OCI-LY3 (cell line): ENCODE results near the gene PTPRM.

Experiments used
- H2AFZ ChIP-seq: fragments of 200-600, 300-600 bp; shearing (Covaris generic); 2 replicates; pipeline ENCODE4 v1.6.0; 2014; ENCODE audit warnings: antibody characterized with exemption, low read depth, low read length
- H3K27ac ChIP-seq: fragments of 200-600, 300-600 bp; sonication (generic); 2 replicates; pipeline ENCODE4 v1.5.1; 2014; ENCODE audit warnings: mild to moderate bottlenecking, low read length, moderate library complexity, mixed read lengths
- H3K27me3 ChIP-seq: fragments of 200-600, 300-600 bp; sonication (generic); 2 replicates; pipeline ENCODE4 v1.6.1; 2014; ENCODE audit warnings: low read depth, low read length, mixed read lengths
- H3K36me3 ChIP-seq: fragments of 200-600, 300-600 bp; sonication (generic); replicated peaks from 2 replicates; pipeline ENCODE3; 2014; ENCODE audit warnings: low read depth, low read length, mixed read lengths
- H3K4me1 ChIP-seq: fragments of 300-600, 200-600 bp; sonication (generic); 2 replicates; pipeline ENCODE4 v1.6.1; 2014; ENCODE audit warnings: low read length, mixed read lengths
- H3K4me2 ChIP-seq: fragments of 200-600, 300-600 bp; sonication (generic); 2 replicates; pipeline ENCODE4 v1.6.1; 2014; ENCODE audit warnings: low read length, mixed read lengths
- H3K4me3 ChIP-seq: fragments of 300-600, 200-600 bp; sonication (generic); 2 replicates; pipeline ENCODE4 v1.5.1; 2014; ENCODE audit warnings: antibody characterized with exemption, mild to moderate bottlenecking, low read length, moderate library complexity
- H3K79me2 ChIP-seq: fragments of 300-600, 200-600 bp; shearing (Covaris generic); 2 replicates; pipeline ENCODE4 v1.6.1; 2014; ENCODE audit warnings: mild to moderate bottlenecking, low read length, mixed read lengths
- H3K9ac ChIP-seq: fragments of 300-600, 200-600 bp; shearing (Covaris generic); 2 replicates; pipeline ENCODE4 v1.6.0; 2014; ENCODE audit warnings: mild to moderate bottlenecking, low read length, moderate library complexity
- H3K9me3 ChIP-seq: fragments of 200-600, 300-600 bp; shearing (Covaris generic); 2 replicates; pipeline ENCODE4 v1.6.1; 2014; ENCODE audit warnings: low read length, mixed read lengths; ENCODE audit not compliant: insufficient read depth
- H4K20me1 ChIP-seq: fragments of 200-600, 300-600 bp; sonication (generic); 2 replicates; pipeline ENCODE4 v1.6.1; 2016; ENCODE audit warnings: low read length, mixed read lengths; ENCODE audit not compliant: insufficient read depth
- CTCF ChIP-seq: fragments of 200-600, 300-600 bp; sonication (generic); IDR thresholded peaks from 2 replicates; pipeline ENCODE4 v1.5.1; 2014; ENCODE audit warnings: antibody characterized with exemption, low read length, low read depth
- EZH2phosphoT487 ChIP-seq: fragments of 200-600 bp; shearing (Covaris generic); IDR thresholded peaks from 2 replicates; pipeline ENCODE4 v1.6.1; 2018; ENCODE audit warnings: antibody characterized with exemption, mixed run types, low read depth

PTPRM gene

GRCh38 chr18:7677424-7677823 lies 110.3 kb downstream of the PTPRM start:
- TF ChIP-seq EZH2phosphoT487 (no peak), CTCF (no peak)

GRCh38 chr18:7678389-7678788 lies 111.3 kb downstream of the PTPRM start:
- H3K27ac ChIP-seq: no peak overlapping the region
- TF ChIP-seq EZH2phosphoT487 (no peak), CTCF (no peak)
- H3K36me3 ChIP-seq: no peaks in the 10 kb centered on the region
- H3K4me3 ChIP-seq: no peak overlapping the region
- no peak overlapping the region for H3K9ac ChIP-seq
- no peaks in the 10 kb centered on the region for H3K9me3 ChIP-seq
- H3K79me2 ChIP-seq: no peaks in the 10 kb centered on the region
- H3K27me3 ChIP-seq: no peaks in the 10 kb centered on the region
- H4K20me1 ChIP-seq: no peaks in the 10 kb centered on the region
- H3K4me1 ChIP-seq: no peaks in the 10 kb centered on the region
- H3K4me2 ChIP-seq: no peak overlapping the region
- no peak overlapping the region for H2AFZ ChIP-seq

More at GRCh38 chr18:7677424-7677823, 110.3 kb downstream of the PTPRM start:
- Histone ChIP-seq H3K4me3 (no peak overlapping the region), H3K4me1 (no peaks in the 10 kb centered on the region), H3K9me3 (no peaks in the 10 kb centered on the region), H4K20me1 (no peaks in the 10 kb centered on the region), H3K27me3 (no peaks in the 10 kb centered on the region), H2AFZ (no peak overlapping the region), H3K36me3 (no peaks in the 10 kb centered on the region), H3K4me2 (no peak overlapping the region), H3K27ac (no peak overlapping the region), H3K79me2 (no peaks in the 10 kb centered on the region), H3K9ac (no peak overlapping the region)

GRCh38 chr18:7678801-7679200 lies 111.7 kb downstream of the PTPRM start:
- no peak overlapping the region for H3K9ac ChIP-seq
- no peaks in the 10 kb centered on the region for H3K27me3 ChIP-seq
- TF ChIP-seq CTCF (no peak), EZH2phosphoT487 (no peak)
- H3K79me2 ChIP-seq: no peaks in the 10 kb centered on the region
- no peaks in the 10 kb centered on the region for H3K36me3 ChIP-seq
- H3K4me3 ChIP-seq: no peak overlapping the region
- no peaks in the 10 kb centered on the region for H3K4me1 ChIP-seq
- H4K20me1 ChIP-seq: no peaks in the 10 kb centered on the region
- H3K27ac ChIP-seq: no peak overlapping the region
- H3K9me3 ChIP-seq: no peaks in the 10 kb centered on the region
- H3K4me2 ChIP-seq: no peak overlapping the region
- no peak overlapping the region for H2AFZ ChIP-seq

- H3K27ac ChIP-seq: no peak overlapping the region
- no peak overlapping the region for H3K4me2 ChIP-seq
These were observed 114.2 kb downstream of the PTPRM start for GRCh38 chr18:7681298-7681697.

More at GRCh38 chr18:7681298-7681697, 114.2 kb downstream of the PTPRM start:
- Histone ChIP-seq H3K4me1 (no peaks in the 10 kb centered on the region), H3K9ac (no peak overlapping the region), H4K20me1 (no peaks in the 10 kb centered on the region), H2AFZ (no peak overlapping the region), H3K4me3 (no peak overlapping the region), H3K9me3 (no peaks in the 10 kb centered on the region), H3K36me3 (no peaks in the 10 kb centered on the region), H3K79me2 (no peaks in the 10 kb centered on the region), H3K27me3 (no peaks in the 10 kb centered on the region)
- TF ChIP-seq EZH2phosphoT487 (no peak), CTCF (no peak)
